Measurements from ENCODE around the gene TMEM95. TPM values are rescaled to one million over a fixed set of nuclear protein-coding genes. Genes with fewer than 3 reads are reported as not detected.

TMEM95 gene
- total RNA-seq, 1 donor from 2014 or later: not detected

DNA sequence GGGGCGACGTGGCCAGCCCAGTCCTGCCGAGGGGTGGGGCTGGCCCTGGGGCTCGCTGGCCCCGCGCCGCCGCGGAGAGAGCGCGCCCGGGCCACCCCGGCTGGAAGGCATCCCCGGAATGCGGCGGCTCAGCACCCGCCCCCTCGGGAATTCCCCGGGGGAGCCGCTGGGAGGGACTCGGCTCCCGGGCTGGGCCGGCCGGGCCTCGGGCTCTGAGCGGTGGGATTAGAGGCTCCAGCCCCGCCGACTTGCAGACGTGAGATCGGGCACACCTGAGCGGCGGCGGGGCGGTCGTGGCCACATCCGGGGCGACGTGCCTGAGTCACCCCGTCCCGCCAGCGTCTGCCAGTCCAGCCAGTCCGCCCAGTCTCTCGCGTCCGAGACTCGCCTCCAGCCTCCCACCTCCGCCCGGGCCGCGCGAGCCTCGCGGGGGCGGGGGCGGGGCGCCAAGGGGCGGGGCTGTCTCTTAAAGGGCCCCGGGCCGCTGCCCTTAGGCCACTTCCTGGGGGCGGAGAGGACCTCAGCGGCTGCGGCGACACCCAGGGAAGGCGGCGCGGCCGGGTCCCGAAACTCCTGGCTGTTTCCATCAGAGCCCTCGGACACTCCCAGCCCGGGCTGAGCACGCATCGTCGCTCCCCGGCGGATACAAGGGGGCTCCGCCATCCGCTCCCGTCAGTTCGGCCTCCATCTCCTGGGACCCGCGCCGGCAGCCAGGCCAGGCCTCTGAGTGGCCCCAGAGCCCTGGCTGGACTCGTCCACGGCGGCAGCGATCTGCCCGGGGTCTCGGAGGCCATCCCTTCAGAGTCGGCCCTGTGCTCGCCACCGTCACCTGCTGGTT lies 3.1 kb upstream of the TMEM95 start, which contains the start of gene KCTD11:
Gene KCTD11, plus strand, starts transcription at position 498 of the 838 bp plus-strand sequence.
- H3K4me1 Mint-ChIP-seq (ENCODE audit: low read depth): peaks cover 46% of the 10 kb centered on the region
- H3K27me3 Mint-ChIP-seq (ENCODE audit: low read depth): no peaks in the 10 kb centered on the region
- H3K9me3 Mint-ChIP-seq (ENCODE audit: low read depth): no peaks in the 10 kb centered on the region
- peak within 1 kb of the TSS; percentile 96 for H3K27ac Mint-ChIP-seq (ENCODE audit: unreplicated experiment)
- DNase-seq (ENCODE audit: low spot score): peak; percentile 97
- TF ChIP-seq, protein P1, sequence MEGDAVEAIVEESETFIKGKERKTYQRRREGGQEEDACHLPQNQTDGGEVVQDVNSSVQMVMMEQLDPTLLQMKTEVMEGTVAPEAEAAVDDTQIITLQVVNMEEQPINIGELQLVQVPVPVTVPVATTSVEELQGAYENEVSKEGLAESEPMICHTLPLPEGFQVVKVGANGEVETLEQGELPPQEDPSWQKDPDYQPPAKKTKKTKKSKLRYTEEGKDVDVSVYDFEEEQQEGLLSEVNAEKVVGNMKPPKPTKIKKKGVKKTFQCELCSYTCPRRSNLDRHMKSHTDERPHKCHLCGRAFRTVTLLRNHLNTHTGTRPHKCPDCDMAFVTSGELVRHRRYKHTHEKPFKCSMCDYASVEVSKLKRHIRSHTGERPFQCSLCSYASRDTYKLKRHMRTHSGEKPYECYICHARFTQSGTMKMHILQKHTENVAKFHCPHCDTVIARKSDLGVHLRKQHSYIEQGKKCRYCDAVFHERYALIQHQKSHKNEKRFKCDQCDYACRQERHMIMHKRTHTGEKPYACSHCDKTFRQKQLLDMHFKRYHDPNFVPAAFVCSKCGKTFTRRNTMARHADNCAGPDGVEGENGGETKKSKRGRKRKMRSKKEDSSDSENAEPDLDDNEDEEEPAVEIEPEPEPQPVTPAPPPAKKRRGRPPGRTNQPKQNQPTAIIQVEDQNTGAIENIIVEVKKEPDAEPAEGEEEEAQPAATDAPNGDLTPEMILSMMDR (IDR thresholded peaks at IDR 0.05): peak; percentile 81
- peak within 1 kb of the TSS; percentile 87 for H3K4me3 Mint-ChIP-seq (ENCODE audit: unreplicated experiment)
- no peaks in the 10 kb centered on the region for H3K36me3 Mint-ChIP-seq (ENCODE audit: low read depth)

DNA sequence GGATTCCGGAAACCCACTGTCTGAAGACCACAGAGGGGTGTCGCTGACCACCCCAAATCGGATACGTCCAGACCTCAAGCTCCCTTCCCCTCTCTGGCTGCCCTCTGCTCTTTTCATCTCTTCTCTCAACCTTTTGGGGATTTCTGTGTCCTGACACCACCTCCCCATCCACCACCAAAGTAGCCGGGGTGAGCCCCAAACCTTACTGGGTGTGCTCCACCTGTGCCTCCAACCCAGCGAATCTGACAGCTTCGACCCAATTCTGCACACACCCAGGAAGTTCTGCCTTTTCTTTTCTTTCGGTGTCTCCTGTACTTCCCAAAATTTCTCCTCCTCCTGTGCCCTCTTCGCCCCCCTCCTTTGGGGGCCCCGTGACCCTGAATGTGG lies 2.5 kb upstream of the TMEM95 start:
- Mint-ChIP-seq H3K9me3 (ENCODE audit: low read depth) (no peaks in the 10 kb centered on the region), H3K27ac (ENCODE audit: unreplicated experiment) (peak overlapping the region; percentile 91), H3K36me3 (ENCODE audit: low read depth) (no peaks in the 10 kb centered on the region), H3K4me3 (ENCODE audit: unreplicated experiment) (peak overlapping the region; percentile 87), H3K4me1 (ENCODE audit: low read depth) (peaks cover 46% of the 10 kb centered on the region), H3K27me3 (ENCODE audit: low read depth) (no peaks in the 10 kb centered on the region)
- TF ChIP-seq, protein P1 (IDR thresholded peaks at IDR 0.05): peak; percentile 31
- DNase-seq (ENCODE audit: low spot score): no peak

DNA sequence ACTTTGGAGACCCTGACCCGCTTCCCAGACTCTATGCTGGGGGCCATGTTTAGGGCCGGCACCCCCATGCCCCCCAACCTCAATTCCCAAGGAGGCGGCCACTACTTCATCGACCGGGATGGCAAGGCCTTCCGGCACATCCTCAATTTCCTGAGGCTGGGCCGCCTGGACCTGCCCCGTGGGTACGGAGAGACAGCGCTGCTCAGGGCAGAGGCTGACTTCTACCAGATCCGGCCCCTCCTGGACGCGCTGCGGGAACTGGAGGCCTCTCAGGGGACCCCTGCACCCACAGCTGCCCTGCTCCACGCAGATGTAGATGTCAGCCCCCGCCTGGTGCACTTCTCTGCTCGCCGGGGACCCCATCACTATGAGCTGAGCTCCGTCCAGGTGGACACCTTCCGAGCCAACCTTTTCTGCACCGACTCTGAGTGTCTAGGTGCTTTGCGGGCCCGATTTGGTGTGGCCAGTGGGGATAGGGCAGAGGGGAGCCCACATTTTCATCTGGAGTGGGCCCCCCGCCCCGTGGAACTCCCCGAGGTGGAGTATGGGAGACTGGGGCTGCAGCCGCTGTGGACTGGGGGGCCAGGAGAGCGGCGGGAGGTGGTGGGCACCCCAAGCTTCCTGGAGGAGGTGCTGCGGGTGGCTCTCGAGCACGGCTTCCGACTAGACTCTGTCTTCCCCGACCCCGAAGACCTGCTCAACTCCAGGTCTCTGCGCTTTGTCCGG lies 1.9 kb upstream of the TMEM95 start:
- peaks cover 44% of the 10 kb centered on the region for H3K4me1 Mint-ChIP-seq (ENCODE audit: low read depth)
- peak overlapping the region; percentile 91 for H3K27ac Mint-ChIP-seq (ENCODE audit: unreplicated experiment)
- no peaks in the 10 kb centered on the region for H3K27me3 Mint-ChIP-seq (ENCODE audit: low read depth)
- H3K36me3 Mint-ChIP-seq (ENCODE audit: low read depth): no peaks in the 10 kb centered on the region
- no peak for DNase-seq (ENCODE audit: low spot score)
- peak overlapping the region; percentile 87 for H3K4me3 Mint-ChIP-seq (ENCODE audit: unreplicated experiment)
- no peaks in the 10 kb centered on the region for H3K9me3 Mint-ChIP-seq (ENCODE audit: low read depth)
- TF ChIP-seq, protein P1 (IDR thresholded peaks at IDR 0.05): no peak

DNA sequence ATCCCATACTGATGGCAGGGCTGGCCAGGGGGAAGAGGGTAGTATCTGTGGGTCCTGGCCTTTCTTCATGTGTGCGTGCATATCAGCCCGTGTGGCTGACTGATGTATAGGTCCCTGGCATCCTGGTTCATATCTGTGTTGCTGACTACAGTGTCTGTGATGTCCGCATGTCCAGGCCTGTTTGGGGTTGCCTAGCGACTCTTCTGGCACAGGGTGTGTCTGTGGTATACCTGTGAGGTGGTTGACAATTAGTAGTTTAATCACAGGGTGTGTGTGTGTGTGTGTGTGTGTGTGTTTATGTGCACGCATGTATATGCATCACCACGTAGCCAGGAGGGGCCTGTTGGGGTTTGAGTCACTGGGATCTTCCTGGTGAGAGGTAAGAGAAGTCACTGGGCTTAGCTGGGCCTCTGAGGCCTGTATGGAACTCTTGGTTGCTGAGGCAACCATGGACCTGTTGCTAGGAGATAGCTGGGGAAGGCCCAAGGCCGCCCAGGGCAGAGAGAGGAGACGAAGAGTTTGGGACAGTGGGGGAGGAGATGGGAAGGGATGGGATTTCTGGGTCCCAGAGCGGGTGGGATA lies 603 bp upstream of the TMEM95 start:
- Mint-ChIP-seq H3K9me3 (ENCODE audit: low read depth) (no peaks in the 10 kb centered on the region), H3K36me3 (ENCODE audit: low read depth) (no peaks in the 10 kb centered on the region), H3K4me3 (ENCODE audit: unreplicated experiment) (peak overlapping the region; percentile 87), H3K4me1 (ENCODE audit: low read depth) (peaks cover 39% of the 10 kb centered on the region), H3K27ac (ENCODE audit: unreplicated experiment) (peak overlapping the region; percentile 77), H3K27me3 (ENCODE audit: low read depth) (no peaks in the 10 kb centered on the region)
- TF ChIP-seq, protein P1 (IDR thresholded peaks at IDR 0.05): no peak
- no peak for DNase-seq (ENCODE audit: low spot score)

DNA sequence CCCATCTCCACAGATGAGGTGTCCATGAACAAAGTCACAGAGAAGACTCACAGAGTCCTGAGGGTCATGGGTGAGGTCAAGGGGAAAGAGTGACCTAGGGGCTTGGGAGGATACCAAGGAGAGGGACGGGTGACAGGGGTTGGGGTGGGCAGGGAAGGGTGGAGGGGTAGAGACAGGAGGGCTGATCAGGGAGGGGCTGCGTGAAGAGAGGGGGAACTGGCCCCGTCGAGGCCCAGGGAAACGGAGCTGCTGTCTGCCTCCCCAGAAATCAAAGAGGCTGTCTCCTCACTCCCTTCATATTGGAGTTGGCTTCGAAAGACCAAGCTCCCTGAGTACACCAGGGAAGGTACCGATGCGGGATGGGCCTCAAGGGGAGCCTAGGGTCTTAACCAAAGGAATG lies 617 bp downstream of the TMEM95 start:
- Mint-ChIP-seq H3K9me3 (ENCODE audit: low read depth) (no peaks in the 10 kb centered on the region), H3K27me3 (ENCODE audit: low read depth) (no peaks in the 10 kb centered on the region), H3K27ac (ENCODE audit: unreplicated experiment) (peak overlapping the region; percentile 61), H3K4me1 (ENCODE audit: low read depth) (peaks cover 32% of the 10 kb centered on the region), H3K4me3 (ENCODE audit: unreplicated experiment) (no peak overlapping the region), H3K36me3 (ENCODE audit: low read depth) (no peaks in the 10 kb centered on the region)
- no peak for DNase-seq (ENCODE audit: low spot score)
- TF ChIP-seq, protein P1 (IDR thresholded peaks at IDR 0.05): no peak

Data from chondrocyte (in vitro differentiated cells).